Stimulated activated naive CD4-positive, alpha-beta T cell (primary cell): ENCODE results near the gene SLC29A1.
A peak's percentile ranks its signal among the peaks of the same experiment; 100 is the strongest.
"Not testable (repeated sequence)": the region's sequence is repeated elsewhere in the genome, so short reads cannot be mapped to it uniquely, and the experiment has no call there.

Experiments
- DNase-seq, 6 experiments: peaks; one replicate each; lab custom pipeline; 2025; lab: John Stamatoyannopoulos, UW

The SLC29A1 gene

GRCh38 chr6:44223319-44224028 lies at the start of gene SLC29A1:
Gene SLC29A1 (plus strand): TSS chr6:44223595. CDS start chr6:44227314, 3,719 bp downstream.
- peak; percentile 73 to 85 (median 80) for DNase-seq

DNA sequence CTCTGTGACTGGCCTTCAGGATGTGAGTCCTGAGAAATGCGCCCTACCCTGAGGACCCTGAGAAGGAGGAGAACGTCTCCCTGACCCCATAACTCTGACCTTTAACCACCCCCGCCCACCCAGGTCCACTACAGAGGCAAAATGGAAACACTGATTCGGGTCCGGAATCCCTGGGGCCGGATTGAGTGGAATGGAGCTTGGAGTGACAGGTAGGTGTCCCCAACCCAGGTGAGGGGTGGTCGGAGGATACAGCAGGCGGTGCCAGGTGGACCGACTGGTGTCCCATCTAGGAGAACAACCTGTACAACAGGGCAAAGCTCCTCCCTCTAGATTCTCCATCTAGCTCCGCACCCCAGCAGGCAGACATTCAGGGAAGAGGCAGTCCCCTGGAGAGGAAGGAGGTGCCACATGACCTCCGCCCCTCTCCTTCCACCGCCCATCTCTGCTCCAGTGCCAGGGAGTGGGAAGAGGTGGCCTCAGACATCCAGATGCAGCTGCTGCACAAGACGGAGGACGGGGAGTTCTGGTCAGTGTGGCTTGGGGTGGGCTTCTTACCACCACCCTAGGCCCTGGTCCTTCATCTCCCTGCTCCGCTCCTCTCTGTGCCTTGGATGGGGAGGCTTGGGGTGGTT lies 47.1 kb upstream of the SLC29A1 start:
- DNase-seq, result no peak

DNA sequence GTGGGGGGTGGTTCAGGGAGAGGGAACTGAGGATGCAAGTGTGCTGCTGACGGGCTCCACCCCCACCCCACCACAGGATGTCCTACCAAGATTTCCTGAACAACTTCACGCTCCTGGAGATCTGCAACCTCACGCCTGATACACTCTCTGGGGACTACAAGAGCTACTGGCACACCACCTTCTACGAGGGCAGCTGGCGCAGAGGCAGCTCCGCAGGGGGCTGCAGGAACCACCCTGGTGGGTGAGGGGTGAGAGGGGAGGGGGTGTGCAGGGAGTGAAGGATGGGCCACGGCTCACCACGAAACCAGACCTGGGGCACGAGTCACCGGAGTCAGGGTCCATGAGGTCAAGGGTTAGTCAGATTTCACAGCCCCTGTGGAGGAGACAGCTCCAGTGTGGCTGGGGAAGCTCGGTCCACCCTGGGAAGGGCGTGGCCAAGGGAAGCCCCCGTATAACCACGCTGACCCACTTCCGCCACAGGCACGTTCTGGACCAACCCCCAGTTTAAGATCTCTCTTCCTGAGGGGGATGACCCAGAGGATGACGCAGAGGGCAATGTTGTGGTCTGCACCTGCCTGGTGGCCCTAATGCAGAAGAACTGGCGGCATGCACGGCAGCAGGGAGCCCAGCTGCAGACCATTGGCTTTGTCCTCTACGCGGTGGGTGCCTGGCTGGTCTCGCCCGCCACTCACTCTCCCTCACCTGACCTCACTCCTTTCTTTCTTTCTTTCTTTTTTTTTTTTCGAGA lies 46.5 kb upstream of the SLC29A1 start:
- no peak for DNase-seq

GRCh38 chr6:44177691-44178423 lies 45.5 kb upstream of the SLC29A1 start:
- no peak for DNase-seq

- DNase-seq, result no peak
Measured at GRCh38 chr6:44178424-44179071, 44.8 kb upstream of the SLC29A1 start.

GRCh38 chr6:44179072-44179536 lies 44.3 kb upstream of the SLC29A1 start:
- no peak for DNase-seq

DNA sequence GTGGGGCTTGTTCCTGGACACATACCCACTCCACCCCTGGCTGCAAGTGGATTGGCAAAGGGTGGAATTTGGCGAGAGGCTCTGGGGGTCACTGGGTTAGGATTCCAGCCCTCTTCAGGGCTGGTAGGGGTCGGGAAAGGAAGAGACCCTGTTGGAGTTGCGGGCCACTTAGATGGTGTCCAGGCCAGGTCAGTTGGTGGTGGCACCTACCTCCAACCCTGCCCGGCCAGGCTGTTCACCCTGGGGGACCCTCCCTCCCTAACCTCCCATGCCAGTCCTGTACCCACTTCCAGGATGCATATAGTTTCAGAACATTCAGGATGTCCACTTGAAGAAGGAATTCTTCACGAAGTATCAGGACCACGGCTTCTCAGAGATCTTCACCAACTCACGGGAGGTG lies 43.7 kb upstream of the SLC29A1 start:
- DNase-seq, result no peak

DNA sequence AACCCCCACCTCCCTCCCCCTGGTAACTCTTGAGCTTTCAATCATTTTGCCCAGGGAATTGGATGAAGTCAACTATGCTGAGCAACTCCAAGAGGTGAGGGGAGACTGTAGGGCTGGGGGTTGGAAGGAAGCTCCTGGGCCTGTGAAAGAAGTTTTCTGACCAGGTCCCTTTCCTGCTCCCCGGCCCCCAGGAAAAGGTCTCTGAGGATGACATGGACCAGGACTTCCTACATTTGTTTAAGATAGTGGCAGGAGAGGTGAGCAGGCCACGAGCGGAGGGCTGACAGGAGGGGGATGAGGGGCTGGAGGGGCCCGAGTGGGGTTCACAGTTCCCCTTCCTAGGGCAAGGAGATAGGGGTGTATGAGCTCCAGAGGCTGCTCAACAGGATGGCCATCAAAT lies 43.0 kb upstream of the SLC29A1 start:
- DNase-seq, result no peak

GRCh38 chr6:44180886-44181285 lies 42.5 kb upstream of the SLC29A1 start:
- no peak for DNase-seq

DNA sequence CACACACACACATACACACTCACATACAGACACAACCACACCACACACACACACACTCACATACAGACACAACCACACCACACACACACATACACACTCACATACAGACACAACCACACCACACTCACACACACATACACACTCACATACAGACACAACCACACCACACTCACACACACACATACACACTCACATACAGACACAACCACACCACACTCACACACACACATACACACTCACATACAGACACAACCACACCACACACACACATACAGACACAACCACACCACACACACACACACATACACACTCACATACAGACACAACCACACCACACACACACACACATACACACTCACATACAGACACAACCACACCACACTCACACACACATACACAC lies 41.6 kb upstream of the SLC29A1 start:
- not testable (repeated sequence) for DNase-seq

- DNase-seq, result no peak
Measured at GRCh38 chr6:44182911-44183390, 40.4 kb upstream of the SLC29A1 start.

- no peak for DNase-seq
Measured at GRCh38 chr6:44183783-44184182, 39.6 kb upstream of the SLC29A1 start.

GRCh38 chr6:44185356-44185755 lies 38.0 kb upstream of the SLC29A1 start:
- DNase-seq, result not testable (repeated sequence)

DNA sequence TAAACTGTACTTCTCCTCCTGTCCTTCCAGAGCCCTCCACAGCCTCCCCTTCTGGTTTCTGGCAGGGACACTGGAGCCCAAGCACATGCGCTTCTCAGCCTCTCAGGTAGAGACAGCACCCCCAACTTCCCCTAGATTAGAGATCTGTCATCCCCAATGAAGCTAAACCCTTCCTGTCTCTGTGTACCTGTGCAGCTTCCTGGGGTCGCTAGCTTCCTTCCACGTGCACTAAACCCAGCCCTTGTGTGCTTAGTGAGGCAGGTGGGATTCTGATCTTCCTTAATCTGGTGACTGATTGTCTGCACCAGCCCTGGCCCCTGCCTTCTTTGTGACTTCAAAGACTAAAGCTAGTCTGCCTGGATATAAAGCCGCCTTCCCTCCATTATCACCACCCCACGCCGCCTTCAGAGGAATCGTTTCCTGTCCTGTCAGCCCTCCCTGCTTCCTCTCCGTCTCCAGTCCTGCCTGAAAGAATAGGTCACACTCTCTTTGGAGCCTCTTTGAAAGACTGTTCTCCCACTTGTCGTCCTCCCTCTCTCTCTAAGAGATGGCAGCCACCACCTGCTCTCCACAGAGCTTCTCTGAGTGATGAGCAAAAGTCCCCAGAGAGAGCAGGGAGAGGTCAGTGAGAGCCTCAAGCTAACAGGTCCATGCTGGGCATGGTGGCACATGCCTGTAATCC lies 37.3 kb upstream of the SLC29A1 start:
- DNase-seq, result peak in 2 of 6 experiments; percentile 7 to 34

DNA sequence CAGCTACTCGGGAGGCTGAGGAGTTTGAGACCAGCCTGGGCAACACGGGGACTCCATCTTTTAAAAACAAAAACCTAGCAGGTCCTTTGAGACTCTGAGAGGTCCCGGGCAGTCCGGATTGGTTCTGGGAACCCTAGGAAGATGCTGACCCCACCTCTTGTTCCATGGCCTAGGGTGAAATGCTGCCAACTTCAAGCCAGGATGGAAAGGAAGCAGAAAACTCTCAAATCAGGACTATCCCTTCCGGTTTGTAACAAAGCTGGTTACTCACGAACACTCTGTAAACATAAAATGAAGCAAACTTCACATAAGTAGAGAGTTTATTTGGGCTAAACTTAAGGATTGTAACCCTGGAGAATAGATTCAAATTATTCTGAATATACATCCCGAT lies 36.8 kb upstream of the SLC29A1 start:
- no peak for DNase-seq

GRCh38 chr6:44188819-44189218 lies 34.6 kb upstream of the SLC29A1 start:
- DNase-seq, result no peak

- DNase-seq, result no peak
Measured at GRCh38 chr6:44189257-44189656, 34.1 kb upstream of the SLC29A1 start.

DNA sequence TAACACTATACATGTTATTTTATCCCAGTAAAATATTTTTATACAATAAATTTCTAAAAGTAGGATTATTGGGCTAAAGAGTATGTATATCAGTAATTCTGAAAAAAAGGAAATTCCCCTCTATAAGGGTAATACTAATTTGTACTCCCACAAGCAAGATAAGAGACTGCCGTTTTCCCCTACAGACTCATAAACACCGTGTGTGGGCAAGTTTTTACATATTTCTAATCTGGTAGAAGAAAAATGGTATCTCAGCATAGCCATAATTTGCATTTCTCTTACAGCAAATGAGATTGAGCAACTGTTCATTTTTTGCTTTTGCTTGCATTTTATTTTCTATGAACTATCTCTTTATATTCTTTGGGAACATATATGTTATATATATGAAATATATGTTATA lies 32.7 kb upstream of the SLC29A1 start:
- no peak for DNase-seq

- no peak for DNase-seq
Measured at GRCh38 chr6:44192428-44193041, 30.9 kb upstream of the SLC29A1 start.

- DNase-seq, result no peak
Measured at GRCh38 chr6:44193307-44193910, 30.0 kb upstream of the SLC29A1 start.
